GM10248 (cell line): ENCODE data around the gene LRBA.

Experiments
- CTCF ChIA-PET: fragments of 300-600 bp; sonication (Branson Sonifier 250); formaldehyde crosslinking; extraction: SDS; loops from one replicate; lab custom pipeline; 2021; ENCODE audit warnings: antibody characterized with exemption; lab: Yijun Ruan, JAX
- POLR2A ChIA-PET: fragments of 350-650 bp; sonication (Branson Sonifier 250); formaldehyde crosslinking; extraction: SDS; loops from one replicate; lab custom pipeline; 2020; ENCODE audit warnings: antibody characterized with exemption; lab: Yijun Ruan, JAX
- DNase-seq: peaks from one replicate; pipeline ENCODE4 v3.0.0; 2012; ENCODE audit errors: extremely low spot score
- TF ChIP-seq, protein P1 (sequence below): IDR thresholded peaks from 2 replicates; pipeline ENCODE4 v1.5.1; 2012; ENCODE audit warnings: mild to moderate bottlenecking, low read depth; ENCODE audit errors: extremely low read depth, missing control alignments, control extremely low read depth

Gene LRBA

DNA sequence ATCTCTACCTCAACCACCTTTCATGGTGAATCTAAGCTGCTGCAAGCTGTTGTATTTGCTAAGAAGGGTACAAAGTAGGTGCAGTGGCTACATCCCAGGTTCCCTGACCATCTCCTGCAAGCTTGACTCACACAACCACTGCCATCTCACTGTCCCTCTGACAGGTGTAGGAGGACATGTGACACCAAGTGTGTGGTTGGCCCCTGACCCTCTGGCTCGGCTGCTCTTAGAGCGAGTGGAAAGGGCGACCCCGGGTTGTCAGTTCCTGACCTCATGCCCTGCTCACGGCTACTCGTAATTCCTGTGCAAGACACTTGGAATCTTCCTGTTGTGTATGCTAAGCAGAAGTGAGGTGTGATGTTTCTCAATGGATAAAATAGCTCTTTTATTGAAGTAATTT, 752.5 kb downstream of the LRBA start:
- ChIA-PET POLR2A (no interaction called here), CTCF (interaction anchor here (1.4 to 3.3 kb wide), 2 partner anchors 20 to 44 kb away, joined by 3 to 16 read pairs; no protein-coding TSS in a partner anchor)
- DNase-seq: no peak
- TF ChIP-seq, protein P1, sequence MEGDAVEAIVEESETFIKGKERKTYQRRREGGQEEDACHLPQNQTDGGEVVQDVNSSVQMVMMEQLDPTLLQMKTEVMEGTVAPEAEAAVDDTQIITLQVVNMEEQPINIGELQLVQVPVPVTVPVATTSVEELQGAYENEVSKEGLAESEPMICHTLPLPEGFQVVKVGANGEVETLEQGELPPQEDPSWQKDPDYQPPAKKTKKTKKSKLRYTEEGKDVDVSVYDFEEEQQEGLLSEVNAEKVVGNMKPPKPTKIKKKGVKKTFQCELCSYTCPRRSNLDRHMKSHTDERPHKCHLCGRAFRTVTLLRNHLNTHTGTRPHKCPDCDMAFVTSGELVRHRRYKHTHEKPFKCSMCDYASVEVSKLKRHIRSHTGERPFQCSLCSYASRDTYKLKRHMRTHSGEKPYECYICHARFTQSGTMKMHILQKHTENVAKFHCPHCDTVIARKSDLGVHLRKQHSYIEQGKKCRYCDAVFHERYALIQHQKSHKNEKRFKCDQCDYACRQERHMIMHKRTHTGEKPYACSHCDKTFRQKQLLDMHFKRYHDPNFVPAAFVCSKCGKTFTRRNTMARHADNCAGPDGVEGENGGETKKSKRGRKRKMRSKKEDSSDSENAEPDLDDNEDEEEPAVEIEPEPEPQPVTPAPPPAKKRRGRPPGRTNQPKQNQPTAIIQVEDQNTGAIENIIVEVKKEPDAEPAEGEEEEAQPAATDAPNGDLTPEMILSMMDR: no peak

DNA sequence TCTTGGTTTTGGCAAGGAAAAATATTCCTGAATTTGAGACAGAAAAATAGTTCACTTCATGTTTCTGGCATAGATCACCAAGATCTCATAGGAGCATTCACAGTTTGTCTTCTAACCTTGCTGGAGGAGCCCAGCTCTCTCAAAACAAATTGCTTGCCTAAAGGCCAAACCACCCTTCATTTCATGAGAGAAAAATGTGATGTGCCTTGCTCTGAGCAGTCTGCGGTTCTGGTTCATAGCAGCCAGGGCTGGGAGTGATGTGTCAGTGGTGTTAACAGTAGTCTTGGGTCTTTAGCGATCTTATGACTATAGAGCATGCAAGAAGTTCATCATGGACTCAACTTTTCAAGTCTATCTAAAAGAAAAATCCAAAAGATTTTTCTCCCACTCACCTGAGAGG, 753.5 kb downstream of the LRBA start:
- TF ChIP-seq, protein P1: no peak
- DNase-seq: no peak
- POLR2A ChIA-PET: no interaction called here
- CTCF ChIA-PET: interaction anchor here (0.8 to 3.3 kb wide), 2 partner anchors 19 to 250 kb away, joined by 3 to 16 read pairs; no protein-coding TSS in a partner anchor

DNA sequence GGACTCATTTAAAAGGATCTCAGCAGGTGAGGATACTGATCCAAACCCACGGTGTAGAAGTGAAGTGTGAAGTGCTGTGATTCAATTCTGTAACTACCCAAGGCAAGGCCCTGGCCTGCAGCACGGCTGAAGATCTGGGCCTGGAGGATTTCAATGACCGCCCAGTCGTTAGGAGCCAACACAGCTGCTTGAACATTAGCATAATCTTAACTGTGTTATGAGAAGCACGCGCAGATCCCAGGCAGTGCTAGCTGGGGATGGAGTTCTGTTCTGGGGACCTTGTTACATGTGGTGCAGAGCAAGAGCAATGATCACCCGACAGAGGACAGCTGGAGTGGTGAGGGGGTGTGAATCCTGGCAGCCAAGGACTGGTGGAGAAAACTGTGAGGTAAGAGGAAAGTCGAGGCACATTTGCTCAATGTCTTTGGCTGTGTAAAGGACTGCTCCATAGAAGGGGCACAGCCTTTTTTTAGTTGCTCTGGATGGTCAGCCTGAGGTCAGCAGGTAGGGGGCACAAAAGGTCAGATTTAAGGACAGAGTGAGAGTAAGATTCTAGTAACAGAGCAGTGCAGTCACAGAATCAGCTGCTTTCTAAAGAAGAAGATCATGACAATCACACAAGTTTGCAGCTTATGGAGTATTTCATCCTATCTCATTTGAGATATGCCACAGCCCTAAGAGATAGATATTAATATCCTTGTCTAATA, 755.1 kb downstream of the LRBA start:
- ChIA-PET POLR2A (no interaction called here), CTCF (interaction anchor here (3.3 kb wide), 1 partner anchor 17 kb away, joined by 16 read pairs; no protein-coding TSS in a partner anchor)
- TF ChIP-seq, protein P1: no peak
- DNase-seq: no peak

DNA sequence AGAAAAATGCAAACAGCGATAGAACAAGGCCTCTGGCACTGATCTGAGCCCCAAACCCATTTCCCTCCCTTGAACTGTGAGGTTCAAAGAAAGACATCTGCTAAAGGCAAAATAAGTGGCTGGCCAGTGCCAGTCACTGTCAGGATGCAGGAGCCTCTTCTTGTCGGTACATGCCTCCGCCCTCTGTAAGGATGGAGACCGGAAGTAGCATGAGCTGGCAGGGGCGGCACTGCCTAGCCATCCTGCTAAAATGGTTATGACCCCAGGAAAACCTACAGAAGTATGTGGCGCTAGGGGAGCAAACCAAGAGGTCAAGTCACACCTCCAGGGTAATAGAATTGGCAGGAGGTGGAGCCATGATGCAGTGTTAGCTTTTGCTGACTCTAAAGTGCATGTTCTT, 756.5 kb downstream of the LRBA start:
- CTCF ChIA-PET: interaction anchor here (1.1 to 2.2 kb wide), 2 partner anchors 12 to 16 kb away, joined by 3 to 12 read pairs; no protein-coding TSS in a partner anchor
- POLR2A ChIA-PET: no interaction called here
- DNase-seq: no peak
- TF ChIP-seq, protein P1: no peak

DNA sequence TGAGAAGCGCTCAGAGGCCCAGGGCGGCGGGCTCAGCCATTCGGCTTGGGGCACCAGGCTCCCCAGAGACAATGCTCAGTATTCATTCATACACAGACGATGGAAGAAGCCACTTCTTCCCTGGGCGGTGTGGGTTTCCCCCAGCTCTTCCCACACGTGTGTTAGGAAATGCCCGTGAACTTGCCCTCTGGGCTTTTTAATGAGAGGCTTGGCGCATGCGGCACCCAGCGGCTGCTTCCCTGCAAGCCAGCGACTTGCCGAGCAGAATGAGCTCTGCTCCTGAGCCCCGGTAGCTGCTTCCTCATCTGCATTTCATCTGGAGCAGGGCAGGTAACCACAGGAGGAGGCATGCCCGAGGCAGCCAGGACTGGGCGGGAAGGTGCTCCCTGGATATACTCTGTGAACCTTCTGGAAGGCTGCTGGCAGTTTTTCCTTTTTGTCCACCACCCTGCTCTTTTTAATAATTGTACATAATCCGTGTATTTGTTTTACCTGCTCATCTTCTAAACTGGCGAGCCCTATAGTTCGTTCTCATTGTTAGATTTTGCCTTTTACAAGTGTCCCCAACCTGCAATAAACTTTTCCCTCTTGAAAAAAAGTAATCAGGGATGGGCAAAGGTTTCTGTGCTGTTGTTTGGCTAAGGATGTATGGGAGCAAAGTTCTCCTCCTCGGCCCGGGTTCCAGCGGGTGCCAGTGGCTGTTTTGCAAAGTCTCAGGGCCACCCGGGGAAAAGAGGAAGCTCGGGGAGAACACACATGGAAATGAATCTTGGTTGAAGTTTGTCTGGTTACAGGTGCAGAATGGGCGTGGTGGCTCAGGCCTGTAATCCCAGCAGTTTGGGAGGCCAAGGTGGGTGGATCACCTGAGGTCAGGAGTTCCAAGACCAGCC, 758.0 kb downstream of the LRBA start:
- DNase-seq: no peak
- TF ChIP-seq, protein P1: no peak
- CTCF ChIA-PET: interaction anchor here (2.2 kb wide), 1 partner anchor 15 kb away, joined by 12 read pairs; no protein-coding TSS in a partner anchor
- POLR2A ChIA-PET: no interaction called here

DNA sequence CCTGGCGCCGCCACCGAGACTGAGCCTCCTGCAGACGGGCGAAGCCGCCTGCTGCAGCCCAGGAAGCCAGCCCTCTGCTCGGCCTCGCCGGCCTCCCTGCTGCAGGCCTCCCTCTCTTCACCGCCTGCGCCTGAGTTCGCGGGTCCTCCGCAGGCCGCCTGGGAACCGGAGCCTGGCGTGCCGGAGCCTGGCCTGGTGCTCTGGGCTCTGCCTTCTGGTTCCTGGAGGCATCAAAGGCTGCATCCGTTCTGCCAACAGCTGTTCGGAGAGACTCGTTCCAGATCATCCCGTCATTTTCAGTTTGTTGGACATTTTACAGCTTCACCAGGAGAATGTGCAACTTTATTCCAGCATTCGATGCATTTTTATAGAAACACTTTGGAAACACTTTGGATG, 758.9 kb downstream of the LRBA start:
- POLR2A ChIA-PET: no interaction called here
- CTCF ChIA-PET: interaction anchor here (5.0 kb wide), 1 partner anchor 13 kb away, joined by 37 read pairs; no protein-coding TSS in a partner anchor
- TF ChIP-seq, protein P1: no peak
- DNase-seq: no peak
